ENCODE data around the gene CDH4. TPM values are rescaled to one million over a fixed set of nuclear protein-coding genes. Genes with fewer than 3 reads are reported as not detected.

The CDH4 gene
- total and polyA plus RNA-seq, 2 of the 13 experiments (the other 11 are each of a cell fraction or from before 2014, with no cell fraction given) = not detected

- TF ChIP-seq ZNF598 (CRISPR knock-in tag; IDR thresholded peaks at IDR 0.05; ENCODE audit: borderline replicate concordance) = no peak
- TF ChIP-seq CERS6 (CRISPR knock-in tag; IDR thresholded peaks at IDR 0.05) = no peak
Measured at GRCh38 chr20:61629602-61630390, 377.7 kb downstream of the CDH4 start (continued).

GRCh38 chr20:61630391-61630650 lies 378.3 kb downstream of the CDH4 start:
- POLR2A ChIA-PET = no interaction called here
- WGBS (ENCODE audit: low lambda C conversion rate) = 3% methylated on average over 5 of the region's 5 CpGs
- no peak for DNase-seq (ENCODE audit: low spot score)

More at GRCh38 chr20:61630391-61630650, 378.3 kb downstream of the CDH4 start:
- no peak overlapping the region for H2AFZ ChIP-seq (ENCODE audit: low read length)
- no peak for ATAC-seq
- no peaks in the 10 kb centered on the region for H3K9me3 ChIP-seq (ENCODE audit: low read length)
- in situ Hi-C loops (cut with HindIII; ENCODE audit: extremely low pct_ligation_motif_present, low pct_unique_long_range_greater_than_20kb) (no loop called here), intact Hi-C loops (cut with micrococcal nuclease; ENCODE audit: unreplicated experiment) (no loop called here)
- H3K36me3 ChIP-seq (replicated peaks in 1 of 2; ENCODE audit: control insufficient read depth in 1 of 2, insufficient read depth in 2 of 2, low read length in 2 of 2) = no peaks in the 10 kb centered on the region
- CTCF ChIA-PET (ENCODE audit: low intra/inter-chr PET ratio, low total read pairs) = no interaction called here
- no peaks in the 10 kb centered on the region for H3K4me1 ChIP-seq (ENCODE audit: insufficient read depth, low read length)
- H3K4me2 ChIP-seq (ENCODE audit: low read depth, low read length) = no peak overlapping the region
- no peak overlapping the region for H3K4me3 ChIP-seq (replicated peaks in 1 of 3; ENCODE audit: insufficient read depth in 1 of 3, low read depth in 2 of 3, low read length in 3 of 3)
- TF ChIP-seq ZNF547 (CRISPR knock-in tag; IDR thresholded peaks at IDR 0.05) (no peak), ZNF724P (CRISPR knock-in tag; IDR thresholded peaks at IDR 0.05; ENCODE audit: borderline replicate concordance) (no peak), AKNA (CRISPR knock-in tag; IDR thresholded peaks at IDR 0.05; ENCODE audit: borderline replicate concordance) (no peak), ZNF337 (CRISPR knock-in tag; IDR thresholded peaks at IDR 0.05; ENCODE audit: borderline replicate concordance, low read depth) (no peak), ZNF512 (CRISPR knock-in tag; IDR thresholded peaks at IDR 0.05) (no peak), RFX1 (IDR thresholded peaks at IDR 0.05) (no peak), FLYWCH1 (CRISPR knock-in tag; IDR thresholded peaks at IDR 0.05) (no peak), NFYC (CRISPR knock-in tag; IDR thresholded peaks at IDR 0.05) (no peak), SRSF1 (optimal IDR thresholded peaks at IDR 0.05; ENCODE audit: low read depth, low read length) (no peak)
- H3K27me3 ChIP-seq (ENCODE audit: control insufficient read depth in 1 of 2, insufficient read depth in 2 of 2, low read length in 2 of 2) = peaks cover 36 to 74% of the 10 kb centered on the region in 2 experiments; a peak in 4 of 5 replicates
- H3K9ac ChIP-seq (ENCODE audit: insufficient read depth, low read depth, low read length) = no peak overlapping the region
- no peak overlapping the region for H3K27ac ChIP-seq (ENCODE audit: extremely low read length, insufficient read depth, low read length)
- no peaks in the 10 kb centered on the region for H3K79me2 ChIP-seq (ENCODE audit: insufficient read depth, low read length)
- H4K20me1 ChIP-seq (ENCODE audit: insufficient read depth, low read length) = peaks cover 5% of the 10 kb centered on the region; the same call in 1 of the 2 replicates
- no peak for FAIRE-seq
- BruUV-seq (replicated peaks) = no TSS peak

Data from HepG2 (cell line).